Karpas-422 (cell line): ENCODE data around the gene ABL2. TPM values are rescaled to one million over a fixed set of nuclear protein-coding genes. Genes with fewer than 3 reads are reported as not detected.

ENCODE experiments used
- DNase-seq: peaks from one replicate; pipeline ENCODE4 v3.0.0-alpha.2; 2015
- H2AFZ ChIP-seq: fragments of 200-600 bp; sonication (generic); 2 replicates; pipeline ENCODE4 v1.6.1; 2014; ENCODE audit warnings: antibody characterized with exemption, low read length, mixed read lengths
- H3K27ac ChIP-seq: fragments of 200-600 bp; sonication (generic); 2 replicates; pipeline ENCODE4 v1.5.1; 2014; ENCODE audit warnings: mild to moderate bottlenecking, low read length, moderate library complexity
- H3K27me3 ChIP-seq: fragments of 200-600 bp; sonication (generic); 2 replicates; pipeline ENCODE4 v1.6.1; 2014; ENCODE audit warnings: low read length, mixed read lengths
- H3K36me3 ChIP-seq: fragments of 200-600 bp; sonication (generic); 2 replicates; pipeline ENCODE4 v1.6.1; 2014; ENCODE audit warnings: low read length, mixed read lengths; ENCODE audit not compliant: insufficient read depth
- H3K4me1 ChIP-seq: fragments of 200-600 bp; sonication (generic); 2 replicates; pipeline ENCODE4 v1.6.1; 2014; ENCODE audit warnings: mild to moderate bottlenecking, low read length, mixed read lengths
- H3K4me2 ChIP-seq: fragments of 200-600 bp; sonication (generic); 2 replicates; pipeline ENCODE4 v1.6.1; 2014; ENCODE audit warnings: low read length, low read depth, mild to moderate bottlenecking; ENCODE audit not compliant: poor library complexity, severe bottlenecking
- H3K4me3 ChIP-seq: fragments of 200-600 bp; sonication (generic); 2 replicates; pipeline ENCODE4 v1.5.1; 2014; ENCODE audit warnings: mild to moderate bottlenecking, antibody characterized with exemption, low read length, mixed read lengths
- H3K79me2 ChIP-seq: fragments of 200-600 bp; sonication (generic); 2 replicates; pipeline ENCODE4 v1.6.1; 2014; ENCODE audit warnings: mild to moderate bottlenecking, low read length, mixed read lengths
- H3K9ac ChIP-seq: fragments of 200-600 bp; sonication (generic); 2 replicates; pipeline ENCODE4 v1.6.0; 2014; ENCODE audit warnings: low read length
- H3K9me2 ChIP-seq: fragments of 200-600 bp; sonication (generic), shearing (Covaris generic); replicated peaks from 2 replicates; pipeline ENCODE4 v1.6.0; 2014; ENCODE audit warnings: mild to moderate bottlenecking, low read length, moderate library complexity; ENCODE audit not compliant: insufficient read depth
- H3K9me3 ChIP-seq: fragments of 300-700, 200-600 bp; sonication (generic); 2 replicates; pipeline ENCODE4 v1.6.1; 2014; ENCODE audit warnings: low read length, mixed read lengths
- H4K20me1 ChIP-seq: fragments of 200-600 bp; sonication (generic); 2 replicates; pipeline ENCODE4 v1.6.1; 2014; ENCODE audit warnings: mild to moderate bottlenecking, antibody characterized with exemption, low read length, low read depth; ENCODE audit not compliant: insufficient read depth
- total RNA-seq: library from RNA; depleted of rRNA; stranded (reverse); fragments of >200 nt; shearing (Covaris generic); gene quantifications from 2 replicates; pipeline ENCODE4 v1.2.3, GENCODE V29; 2014; ENCODE audit warnings: low replicate concordance

Gene ABL2
- total RNA-seq, 1 experiment from 2014 or later: 14.3 TPM

DNA sequence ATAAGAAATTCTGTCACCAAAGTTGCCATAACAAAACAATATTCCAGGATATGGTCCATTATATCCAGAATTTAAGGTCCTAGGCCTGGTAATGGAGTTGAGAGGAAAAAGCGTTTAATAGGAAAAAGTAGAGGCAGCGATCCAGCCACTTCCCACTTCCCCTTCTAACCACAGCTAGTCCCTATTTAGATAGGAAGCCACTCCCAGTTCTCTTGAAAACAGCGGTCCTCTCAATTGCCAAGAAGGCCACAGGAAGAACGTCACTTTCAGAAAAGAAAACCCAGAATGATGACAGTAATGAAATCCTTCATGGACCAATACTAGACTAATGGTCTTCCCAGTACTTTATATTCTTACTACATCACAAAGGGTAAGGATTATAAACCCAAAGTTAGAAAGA, 38.6 kb downstream of the ABL2 start:
- no peaks in the 10 kb centered on the region; the same call in 1 of the 2 replicates for H4K20me1 ChIP-seq
- H3K27me3 ChIP-seq: no peaks in the 10 kb centered on the region
- H3K9me3 ChIP-seq: no peaks in the 10 kb centered on the region
- H3K9ac ChIP-seq: no peak overlapping the region
- peak; percentile 36 for DNase-seq
- H3K9me2 ChIP-seq: no peaks in the 10 kb centered on the region
- H3K4me1 ChIP-seq: peaks cover 7% of the 10 kb centered on the region
- peaks cover 85% of the 10 kb centered on the region for H3K79me2 ChIP-seq
- H3K4me3 ChIP-seq: no peak overlapping the region
- H3K36me3 ChIP-seq: no peaks in the 10 kb centered on the region
- H2AFZ ChIP-seq: no peak overlapping the region
- no peak overlapping the region for H3K27ac ChIP-seq
- no peak overlapping the region for H3K4me2 ChIP-seq

DNA sequence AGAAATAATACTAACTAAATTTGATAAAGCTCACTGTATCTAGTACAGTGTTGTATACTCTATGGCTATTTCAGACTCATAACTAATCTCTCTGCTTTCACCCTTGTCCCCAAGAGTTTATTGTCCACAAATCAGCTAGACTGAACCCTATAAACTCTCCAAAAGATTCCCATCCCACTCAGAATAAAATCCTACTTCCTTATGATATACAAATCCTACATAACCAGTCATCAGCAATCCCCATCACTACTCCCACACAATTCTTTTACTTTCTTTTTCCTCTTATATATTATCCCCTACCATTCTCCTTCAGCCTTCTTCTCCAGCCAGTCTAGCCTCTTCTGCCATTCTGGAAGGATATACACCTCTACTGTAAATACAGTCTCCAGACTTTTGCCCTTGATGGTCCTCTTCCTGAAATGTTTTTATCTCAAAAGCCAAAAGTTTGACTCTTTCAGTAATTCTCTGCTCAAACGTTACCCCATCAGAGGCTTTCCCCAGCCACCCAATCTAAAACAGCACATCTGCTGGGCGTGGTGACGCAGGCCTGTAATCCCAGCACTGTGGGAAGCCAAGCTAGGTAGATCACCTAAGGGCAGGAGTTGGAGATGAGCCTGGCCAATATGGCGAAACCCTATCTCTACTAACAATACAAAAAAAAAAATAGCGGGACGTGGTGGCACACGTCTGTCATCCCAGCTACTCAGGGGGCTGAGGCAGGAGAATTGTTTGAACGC, 41.6 kb downstream of the ABL2 start:
- Histone ChIP-seq H3K9me2 (no peaks in the 10 kb centered on the region), H3K36me3 (no peaks in the 10 kb centered on the region), H3K4me2 (no peak overlapping the region), H3K27ac (no peak overlapping the region), H3K4me1 (no peaks in the 10 kb centered on the region), H3K9ac (no peak overlapping the region), H4K20me1 (no peaks in the 10 kb centered on the region; the same call in 1 of the 2 replicates), H3K27me3 (no peaks in the 10 kb centered on the region), H3K9me3 (no peaks in the 10 kb centered on the region), H2AFZ (no peak overlapping the region), H3K79me2 (peaks cover 84% of the 10 kb centered on the region), H3K4me3 (no peak overlapping the region)
- peak; percentile 7 for DNase-seq

DNA sequence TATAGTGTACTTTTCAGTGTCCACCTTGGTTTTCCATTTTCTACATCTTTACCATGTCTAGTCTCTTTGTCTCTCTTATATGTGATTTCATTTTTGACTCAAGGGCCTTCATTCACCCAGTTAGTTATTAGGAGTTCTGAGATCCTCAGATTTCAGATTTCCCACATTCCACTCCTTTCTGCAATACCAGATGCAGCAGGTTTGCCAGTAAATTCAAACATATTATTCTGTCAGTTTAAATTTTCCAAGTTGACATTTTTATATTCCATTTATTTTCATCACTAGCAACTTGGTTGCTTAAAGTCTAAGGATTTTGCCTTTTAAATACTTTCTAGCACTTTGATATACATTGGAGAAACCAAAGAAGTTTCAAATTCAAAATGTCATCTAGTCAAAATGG, 42.4 kb downstream of the ABL2 start:
- Histone ChIP-seq H4K20me1 (no peaks in the 10 kb centered on the region; the same call in 1 of the 2 replicates), H3K4me3 (no peak overlapping the region), H3K4me1 (no peaks in the 10 kb centered on the region), H3K27ac (no peak overlapping the region), H3K9ac (no peak overlapping the region), H2AFZ (no peak overlapping the region), H3K79me2 (peaks cover 84% of the 10 kb centered on the region), H3K4me2 (no peak overlapping the region), H3K9me3 (no peaks in the 10 kb centered on the region), H3K9me2 (no peaks in the 10 kb centered on the region), H3K36me3 (no peaks in the 10 kb centered on the region), H3K27me3 (no peaks in the 10 kb centered on the region)
- DNase-seq: peak; percentile 38

DNA sequence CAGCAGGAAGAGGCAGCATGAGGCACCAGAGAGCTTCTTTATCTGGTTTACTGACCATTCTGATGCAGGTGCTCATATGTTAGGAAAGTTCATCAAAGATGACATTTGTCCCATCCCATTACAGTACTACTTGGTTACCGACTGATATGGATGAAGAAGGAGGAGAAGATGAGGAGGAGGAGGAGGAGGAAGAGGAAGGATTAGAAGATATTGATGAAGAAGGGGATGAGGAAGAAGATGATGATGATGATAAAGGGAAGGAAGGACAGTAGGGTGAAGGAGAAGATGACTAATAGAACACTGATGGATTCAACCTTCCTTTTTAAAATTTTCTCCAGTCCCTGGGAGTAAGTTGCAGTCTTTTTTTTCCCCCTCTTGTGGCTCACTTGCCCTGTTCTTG, 45.1 kb downstream of the ABL2 start:
- Histone ChIP-seq H3K9me3 (no peaks in the 10 kb centered on the region), H3K27me3 (no peaks in the 10 kb centered on the region), H3K9ac (no peak overlapping the region), H3K4me2 (no peak overlapping the region), H3K27ac (no peak overlapping the region), H3K4me3 (no peak overlapping the region), H2AFZ (no peak overlapping the region), H3K9me2 (no peaks in the 10 kb centered on the region), H3K4me1 (no peaks in the 10 kb centered on the region), H3K79me2 (peaks cover 80% of the 10 kb centered on the region), H3K36me3 (no peaks in the 10 kb centered on the region), H4K20me1 (no peaks in the 10 kb centered on the region)
- peak; percentile 38 for DNase-seq

DNA sequence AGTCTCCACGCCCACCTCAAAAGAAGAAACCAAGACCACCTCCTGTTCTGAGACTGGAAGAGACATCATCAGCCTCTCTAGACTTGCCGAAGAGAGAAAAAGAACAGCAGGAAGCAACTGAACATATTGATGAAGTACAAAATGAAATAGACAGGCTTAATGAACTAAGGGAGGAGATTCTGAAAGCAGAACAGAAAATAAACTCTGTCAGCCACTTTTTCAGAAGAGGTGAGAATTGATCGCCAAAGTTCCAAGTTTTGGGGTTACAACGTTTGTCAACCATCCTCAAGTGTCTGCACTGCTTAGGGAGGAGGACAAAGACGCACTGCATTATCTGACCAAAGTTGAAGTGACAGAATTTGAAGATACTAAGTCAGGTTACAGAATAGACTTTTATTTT, 45.6 kb downstream of the ABL2 start:
- no peaks in the 10 kb centered on the region for H3K9me3 ChIP-seq
- H3K4me3 ChIP-seq: no peak overlapping the region
- peaks cover 81% of the 10 kb centered on the region for H3K79me2 ChIP-seq

DNA sequence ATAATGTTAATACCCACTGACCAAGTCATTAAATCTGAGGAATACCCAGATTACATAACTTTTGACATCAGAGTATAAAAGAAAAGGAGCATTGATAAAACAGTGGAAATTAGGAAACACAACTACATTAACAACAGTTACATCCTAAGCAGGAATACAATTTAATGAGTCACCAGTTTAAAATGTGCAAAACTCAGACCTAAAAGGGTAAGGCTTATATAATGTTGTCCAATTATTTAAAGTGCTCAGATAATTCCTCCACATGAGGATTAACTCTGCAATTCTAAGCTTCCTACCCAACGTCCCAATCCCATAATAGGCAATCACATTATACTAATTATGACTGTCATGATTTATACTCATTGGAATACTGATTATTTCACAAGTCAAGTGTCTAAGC, 50.5 kb downstream of the ABL2 start:
- no peaks in the 10 kb centered on the region for H3K27me3 ChIP-seq
- H4K20me1 ChIP-seq: no peaks in the 10 kb centered on the region
- no peak overlapping the region for H3K4me3 ChIP-seq
- no peaks in the 10 kb centered on the region for H3K4me1 ChIP-seq
- no peak overlapping the region for H3K4me2 ChIP-seq
- no peak overlapping the region for H3K9ac ChIP-seq
- DNase-seq: no peak
- H3K36me3 ChIP-seq: no peaks in the 10 kb centered on the region
- peaks cover 72% of the 10 kb centered on the region for H3K79me2 ChIP-seq
- no peaks in the 10 kb centered on the region for H3K9me3 ChIP-seq
- H2AFZ ChIP-seq: no peak overlapping the region
- no peaks in the 10 kb centered on the region for H3K9me2 ChIP-seq
- H3K27ac ChIP-seq: no peak overlapping the region

More for the DNA sequence above, 45.6 kb downstream of the ABL2 start:
- no peak overlapping the region for H3K9ac ChIP-seq
- H3K27ac ChIP-seq: no peak overlapping the region
- H3K4me2 ChIP-seq: no peak overlapping the region
- H3K9me2 ChIP-seq: no peaks in the 10 kb centered on the region
- H4K20me1 ChIP-seq: no peaks in the 10 kb centered on the region
- no peaks in the 10 kb centered on the region for H3K4me1 ChIP-seq
- no peaks in the 10 kb centered on the region for H3K36me3 ChIP-seq
- DNase-seq: no peak
- H2AFZ ChIP-seq: no peak overlapping the region
- H3K27me3 ChIP-seq: no peaks in the 10 kb centered on the region

DNA sequence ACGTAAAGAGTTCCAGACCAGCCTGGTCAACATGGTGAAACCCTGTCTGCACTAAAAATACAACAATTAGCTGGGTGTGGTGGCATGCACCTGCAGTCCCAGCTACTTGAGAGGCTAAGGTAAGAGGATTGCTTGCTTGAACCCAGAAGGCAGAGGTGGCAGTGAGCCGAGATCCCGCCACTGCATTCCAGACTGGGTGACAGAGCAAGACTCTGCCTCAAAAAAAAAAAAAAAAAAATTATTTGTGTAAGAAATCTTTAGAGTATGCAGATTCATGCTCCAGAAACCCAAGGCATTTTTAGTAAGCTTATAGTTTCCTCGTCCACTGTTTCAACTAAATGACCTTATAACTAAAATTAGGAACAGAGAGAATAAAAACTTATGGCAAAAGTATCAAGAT, 51.3 kb downstream of the ABL2 start:
- H3K27ac ChIP-seq: no peak overlapping the region
- no peak overlapping the region for H3K4me3 ChIP-seq
- no peaks in the 10 kb centered on the region for H4K20me1 ChIP-seq
- H3K9ac ChIP-seq: no peak overlapping the region
- no peaks in the 10 kb centered on the region for H3K9me2 ChIP-seq
- no peaks in the 10 kb centered on the region for H3K36me3 ChIP-seq
- H3K79me2 ChIP-seq: peaks cover 65% of the 10 kb centered on the region
- H3K9me3 ChIP-seq: no peaks in the 10 kb centered on the region
- H3K4me2 ChIP-seq: no peak overlapping the region
- no peaks in the 10 kb centered on the region for H3K4me1 ChIP-seq
- DNase-seq: no peak
- no peak overlapping the region for H2AFZ ChIP-seq
- H3K27me3 ChIP-seq: no peaks in the 10 kb centered on the region

DNA sequence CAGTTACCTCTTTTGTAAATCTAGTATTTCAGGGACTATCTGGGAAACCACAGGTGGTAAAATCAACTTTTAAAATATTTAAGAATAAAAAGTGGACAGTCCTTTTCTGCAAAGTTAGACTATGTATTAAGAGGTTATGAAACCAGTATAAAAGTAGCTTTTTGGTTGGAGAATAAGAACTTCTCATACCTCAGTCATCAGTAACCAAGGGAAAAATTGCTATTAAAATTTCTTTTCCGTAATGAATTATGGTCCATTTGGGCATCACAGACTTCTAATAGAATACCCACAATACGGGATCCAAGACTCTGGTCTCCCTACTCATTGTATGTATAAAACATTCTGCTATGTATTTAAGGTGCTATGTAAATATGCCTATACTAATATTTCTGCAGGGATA, 51.9 kb downstream of the ABL2 start:
- peaks cover 60% of the 10 kb centered on the region for H3K79me2 ChIP-seq

More for the DNA sequence above, 51.9 kb downstream of the ABL2 start:
- no peaks in the 10 kb centered on the region for H4K20me1 ChIP-seq
- no peak overlapping the region for H3K4me2 ChIP-seq
- H3K9me2 ChIP-seq: no peaks in the 10 kb centered on the region
- no peak overlapping the region for H3K27ac ChIP-seq
- H3K4me3 ChIP-seq: no peak overlapping the region
- H3K27me3 ChIP-seq: no peaks in the 10 kb centered on the region
- no peak for DNase-seq
- H3K4me1 ChIP-seq: no peaks in the 10 kb centered on the region
- H3K9me3 ChIP-seq: no peaks in the 10 kb centered on the region
- H2AFZ ChIP-seq: no peak overlapping the region
- H3K36me3 ChIP-seq: no peaks in the 10 kb centered on the region
- no peak overlapping the region for H3K9ac ChIP-seq
